HG02763 (cell line): Measurements from ENCODE around the gene MDM2.
"Not testable (repeated sequence)": the region's sequence is repeated elsewhere in the genome, so short reads cannot be mapped to it uniquely, and the experiment has no call there.

Source experiments
- ATAC-seq: cut with Tn5 transposase; IDR thresholded peaks from one replicate; pipeline ENCODE4 v1.9.1; 2021; ENCODE audit warnings: mild to moderate bottlenecking, moderate library complexity; ENCODE audit not compliant: unreplicated experiment

MDM2 gene

GRCh38 chr12:68824597-68825250 lies 16.7 kb downstream of the MDM2 start:
- no peak for ATAC-seq

GRCh38 chr12:68825569-68826217 lies 17.7 kb downstream of the MDM2 start:
- no peak for ATAC-seq

- no peak for ATAC-seq
These were observed 20.1 kb downstream of the MDM2 start for GRCh38 chr12:68827895-68828671.

- ATAC-seq: no peak
These were observed 20.7 kb downstream of the MDM2 start for GRCh38 chr12:68828672-68829068.

GRCh38 chr12:68831272-68831671 lies 23.3 kb downstream of the MDM2 start:
- ATAC-seq: no peak

GRCh38 chr12:68831751-68832503 lies 23.9 kb downstream of the MDM2 start:
- no peak for ATAC-seq

- no peak for ATAC-seq
These were observed 24.5 kb downstream of the MDM2 start for GRCh38 chr12:68832504-68832867.

- no peak for ATAC-seq
These were observed 25.5 kb downstream of the MDM2 start for GRCh38 chr12:68833508-68833907.

GRCh38 chr12:68835333-68835908 lies 27.4 kb downstream of the MDM2 start:
- ATAC-seq: no peak

GRCh38 chr12:68837215-68837614 lies 29.2 kb downstream of the MDM2 start:
- ATAC-seq: no peak

- no peak for ATAC-seq
These were observed 30.3 kb downstream of the MDM2 start for GRCh38 chr12:68838046-68838886.

- no peak for ATAC-seq
These were observed 31.5 kb downstream of the MDM2 start for GRCh38 chr12:68839183-68840147.

GRCh38 chr12:68841175-68841574 lies 33.2 kb downstream of the MDM2 start:
- ATAC-seq: not testable (repeated sequence)

- no peak for ATAC-seq
These were observed 33.7 kb downstream of the MDM2 start for GRCh38 chr12:68841717-68842116.

GRCh38 chr12:68842123-68842522 lies 34.1 kb downstream of the MDM2 start:
- no peak for ATAC-seq

- ATAC-seq: no peak
These were observed 35.0 kb downstream of the MDM2 start for GRCh38 chr12:68842784-68843567.

- no peak for ATAC-seq
These were observed 36.4 kb downstream of the MDM2 start for GRCh38 chr12:68844318-68844745.
